Measurements from ENCODE around the gene CABLES1.

Gene CABLES1

GRCh38 chr18:23247896-23248295 lies 112.6 kb downstream of the CABLES1 start:
- no peak for DNase-seq (ENCODE audit: low read depth)
- no peak overlapping the region for H3K4me3 ChIP-seq (ENCODE audit: low read depth, low read length)
- TF ChIP-seq CTCF (IDR thresholded peaks at IDR 0.05; ENCODE audit: low read depth, low read length, missing control alignments) = no peak

GRCh38 chr18:23248826-23249225 lies 113.5 kb downstream of the CABLES1 start:
- DNase-seq (ENCODE audit: low read depth) = no peak
- no peak for TF ChIP-seq CTCF (IDR thresholded peaks at IDR 0.05; ENCODE audit: low read depth, low read length, missing control alignments)
- H3K4me3 ChIP-seq (ENCODE audit: low read depth, low read length) = no peak overlapping the region

GRCh38 chr18:23249348-23249747 lies 114.1 kb downstream of the CABLES1 start:
- DNase-seq (ENCODE audit: low read depth) = no peak
- no peak overlapping the region for H3K4me3 ChIP-seq (ENCODE audit: low read depth, low read length)
- TF ChIP-seq CTCF (IDR thresholded peaks at IDR 0.05; ENCODE audit: low read depth, low read length, missing control alignments) = no peak

- no peak for TF ChIP-seq CTCF (IDR thresholded peaks at IDR 0.05; ENCODE audit: low read depth, low read length, missing control alignments)
- no peak for DNase-seq (ENCODE audit: low read depth)
- H3K4me3 ChIP-seq (ENCODE audit: low read depth, low read length) = no peak overlapping the region
Measured at GRCh38 chr18:23250893-23251656, 115.8 kb downstream of the CABLES1 start.

- H3K4me3 ChIP-seq (ENCODE audit: low read depth, low read length) = no peak overlapping the region
- TF ChIP-seq CTCF (IDR thresholded peaks at IDR 0.05; ENCODE audit: low read depth, low read length, missing control alignments) = no peak
- no peak for DNase-seq (ENCODE audit: low read depth)
Measured at GRCh38 chr18:23253630-23254029, 118.3 kb downstream of the CABLES1 start.

GRCh38 chr18:23257137-23257536 lies 121.9 kb downstream of the CABLES1 start:
- H3K4me3 ChIP-seq (ENCODE audit: low read depth, low read length) = no peak overlapping the region
- TF ChIP-seq CTCF (IDR thresholded peaks at IDR 0.05; ENCODE audit: low read depth, low read length, missing control alignments) = no peak
- no peak for DNase-seq (ENCODE audit: low read depth)
